Caco-2 (cell line): ENCODE measurements around the gene SOX5. TPM values are rescaled to one million over a fixed set of nuclear protein-coding genes. Genes with fewer than 3 reads are reported as not detected.

Experiments
- BruUV-seq: library from RNA; stranded (reverse); fragments of 400-500 nt; replicated peaks from 2 replicates; lab custom pipeline; 2021; lab: Mats Ljungman, UMichigan
- CTCF ChIA-PET: fragments of 300-600 bp; sonication (Branson Sonifier 250); formaldehyde crosslinking; loops from one replicate; lab custom pipeline; 2022; ENCODE audit warnings: antibody characterized with exemption; lab: Charles Lee
- POLR2A ChIA-PET: fragments of 300-600 bp; sonication (Branson Sonifier 250); formaldehyde crosslinking; loops from one replicate; lab custom pipeline; 2022; ENCODE audit warnings: antibody characterized with exemption; lab: Charles Lee
- DNase-seq, 2 experiments: peaks; one replicate each; pipeline versions ENCODE4 v3.0.0 to v3.0.0-alpha.2; 2020 to 2022
- H3K27me3 ChIP-seq: replicated peaks from 2 replicates; pipeline ENCODE4 v1.6.0; 2011; ENCODE audit warnings: low read length; ENCODE audit not compliant: control insufficient read depth, insufficient read depth
- H3K36me3 ChIP-seq: 2 replicates; pipeline ENCODE4 v1.5.1; 2011; ENCODE audit warnings: low read length; ENCODE audit not compliant: control insufficient read depth, insufficient read depth
- H3K4me1 ChIP-seq: fragments of 250-450 bp; sonication (Bioruptor Pico); 2 replicates; pipeline ENCODE4 v1.5.1; 2020; ENCODE audit warnings: mild to moderate bottlenecking
- H3K4me3 ChIP-seq: 2 replicates; pipeline ENCODE4 v1.5.1; 2011; ENCODE audit warnings: low read depth, mild to moderate bottlenecking, control low read depth, low read length
- H3K9me3 ChIP-seq: fragments of 250-450 bp; sonication (Bioruptor Pico); 2 replicates; pipeline ENCODE4 v1.5.1; 2020; ENCODE audit warnings: mild to moderate bottlenecking, moderate library complexity
- H3K27ac Mint-ChIP-seq: one replicate; pipeline ENCODE4 v1.8.0; 2022; ENCODE audit warnings: mixed read lengths; ENCODE audit not compliant: unreplicated experiment
- H3K27me3 Mint-ChIP-seq: one replicate; pipeline ENCODE4 v1.8.0; 2022; ENCODE audit warnings: mixed read lengths; ENCODE audit not compliant: insufficient read depth, unreplicated experiment
- H3K36me3 Mint-ChIP-seq: one replicate; pipeline ENCODE4 v1.8.0; 2022; ENCODE audit warnings: mild to moderate bottlenecking, mixed read lengths; ENCODE audit not compliant: insufficient read depth, unreplicated experiment
- H3K4me1 Mint-ChIP-seq: one replicate; pipeline ENCODE4 v1.8.0; 2022; ENCODE audit warnings: low read depth, mixed read lengths; ENCODE audit not compliant: unreplicated experiment
- H3K4me3 Mint-ChIP-seq: one replicate; pipeline ENCODE4 v1.8.0; 2022; ENCODE audit warnings: mild to moderate bottlenecking, moderate library complexity, mixed read lengths; ENCODE audit not compliant: unreplicated experiment
- H3K9me3 Mint-ChIP-seq: one replicate; pipeline ENCODE4 v1.8.0; 2022; ENCODE audit warnings: mixed read lengths; ENCODE audit not compliant: unreplicated experiment
- CTCF ChIP-seq, 2 experiments: fragments of 200-600 bp in 1 of 2; IDR thresholded peaks; 1 replicate in 1 of 2; 2 replicates in 1 of 2; pipeline versions ENCODE4 v1.5.1 to v1.8.0; 2011 to 2022; ENCODE audit warnings: antibody characterized with exemption in 1 of 2, control low read depth in 1 of 2, inconsistent platforms in 1 of 2, low read depth in 1 of 2, low read length in 1 of 2, mild to moderate bottlenecking in 1 of 2, moderate library complexity in 1 of 2; ENCODE audit not compliant: insufficient read depth in 1 of 2, severe bottlenecking in 1 of 2, unreplicated experiment in 1 of 2
- intact Hi-C: fragments of 100-400 bp; cut with micrococcal nuclease; formaldehyde crosslinking; loops from one replicate; pipeline ENCODE4 v1.10.0; 2022; ENCODE audit not compliant: unreplicated experiment
- total RNA-seq: library from RNA; stranded (reverse); gene quantifications from 2 replicates; pipeline ENCODE4 v1.2.3, GENCODE V29; 2022

The SOX5 gene
- total RNA-seq, 1 experiment from 2014 or later = 15.4 TPM

GRCh38 chr12:23560611-23561010, 388.9 kb downstream of the SOX5 start:
- Histone ChIP-seq H3K27me3 (no peaks in the 10 kb centered on the region), H3K36me3 (no peaks in the 10 kb centered on the region), H3K4me3 (no peak overlapping the region), H3K4me1 (no peaks in the 10 kb centered on the region), H3K9me3 (no peaks in the 10 kb centered on the region)
- no peak overlapping the region for H3K27ac Mint-ChIP-seq
- intact Hi-C loops = no loop called here
- no peak overlapping the region for H3K4me3 Mint-ChIP-seq
- H3K9me3 Mint-ChIP-seq = no peaks in the 10 kb centered on the region
- no peak for DNase-seq
- BruUV-seq = no TSS peak
- H3K36me3 Mint-ChIP-seq = no peaks in the 10 kb centered on the region
- POLR2A ChIA-PET = no interaction called here
- CTCF ChIA-PET = no interaction called here
- no peaks in the 10 kb centered on the region for H3K4me1 Mint-ChIP-seq
- TF ChIP-seq CTCF (IDR thresholded peaks at IDR 0.05; ENCODE audit: insufficient read depth in 1 of 2, low read depth in 1 of 2, low read length in 1 of 2, severe bottlenecking in 1 of 2, unreplicated experiment in 1 of 2) = no peak
- H3K27me3 Mint-ChIP-seq = no peaks in the 10 kb centered on the region

DNA sequence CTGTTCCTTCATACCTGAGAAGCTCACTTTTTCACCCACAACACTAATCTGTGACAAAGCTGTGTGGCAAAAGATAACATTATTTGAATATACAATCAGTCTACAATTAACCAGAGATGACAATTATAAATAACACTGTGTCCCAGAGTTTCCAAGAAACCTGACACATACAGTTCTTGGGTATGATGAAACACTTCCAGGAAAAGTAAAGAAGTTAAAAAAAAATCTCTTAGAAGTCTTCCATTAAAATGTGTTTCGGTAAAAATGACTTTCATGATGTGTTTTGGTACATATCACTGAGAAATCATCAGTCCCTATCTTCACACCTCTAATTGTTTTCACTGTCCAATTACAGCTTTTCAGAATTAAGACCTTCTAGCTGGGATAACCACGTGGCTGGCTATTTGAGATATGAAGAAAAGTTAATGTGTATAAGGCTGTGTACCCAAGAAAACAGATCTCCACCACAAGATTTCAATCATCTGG, 390.2 kb downstream of the SOX5 start:
- no peaks in the 10 kb centered on the region for H3K4me1 ChIP-seq
- H3K36me3 Mint-ChIP-seq = no peaks in the 10 kb centered on the region
- TF ChIP-seq CTCF (IDR thresholded peaks at IDR 0.05; ENCODE audit: insufficient read depth in 1 of 2, low read depth in 1 of 2, low read length in 1 of 2, severe bottlenecking in 1 of 2, unreplicated experiment in 1 of 2) = no peak
- H3K9me3 Mint-ChIP-seq = no peaks in the 10 kb centered on the region
- no peak for DNase-seq
- intact Hi-C loops = no loop called here
- H3K27me3 Mint-ChIP-seq = no peaks in the 10 kb centered on the region
- no peaks in the 10 kb centered on the region for H3K27me3 ChIP-seq
- H3K9me3 ChIP-seq = no peaks in the 10 kb centered on the region
- no peaks in the 10 kb centered on the region for H3K4me1 Mint-ChIP-seq
- H3K4me3 Mint-ChIP-seq = no peak overlapping the region
- ChIA-PET CTCF (no interaction called here), POLR2A (no interaction called here)
- BruUV-seq = no TSS peak
- no peak overlapping the region for H3K4me3 ChIP-seq
- no peaks in the 10 kb centered on the region for H3K36me3 ChIP-seq
- H3K27ac Mint-ChIP-seq = no peak overlapping the region

- no peak overlapping the region for H3K27ac Mint-ChIP-seq
- H3K36me3 ChIP-seq = no peaks in the 10 kb centered on the region
- no peaks in the 10 kb centered on the region for H3K4me1 Mint-ChIP-seq
- H3K9me3 Mint-ChIP-seq = no peaks in the 10 kb centered on the region
- H3K27me3 ChIP-seq = no peaks in the 10 kb centered on the region
- no peaks in the 10 kb centered on the region for H3K4me1 ChIP-seq
- no peak overlapping the region for H3K4me3 Mint-ChIP-seq
- H3K9me3 ChIP-seq = no peaks in the 10 kb centered on the region
- H3K4me3 ChIP-seq = no peak overlapping the region
- BruUV-seq = no TSS peak
- DNase-seq = no peak
- no peaks in the 10 kb centered on the region for H3K36me3 Mint-ChIP-seq
- intact Hi-C loops = no loop called here
- H3K27me3 Mint-ChIP-seq = no peaks in the 10 kb centered on the region
- ChIA-PET POLR2A (no interaction called here), CTCF (no interaction called here)
- no peak for TF ChIP-seq CTCF (IDR thresholded peaks at IDR 0.05; ENCODE audit: insufficient read depth in 1 of 2, low read depth in 1 of 2, low read length in 1 of 2, severe bottlenecking in 1 of 2, unreplicated experiment in 1 of 2)
These were observed 392.8 kb downstream of the SOX5 start for GRCh38 chr12:23556661-23557060.
